GM12892 (cell line): ENCODE results near the gene TMEM269.

Experiments used
- POLR2A ChIP-seq: IDR thresholded peaks from 2 replicates; pipeline ENCODE4 v1.6.1; 2011; ENCODE audit warnings: low read depth, low read length, control low read depth
- POLR2AphosphoS5 ChIP-seq: IDR thresholded peaks from 2 replicates; pipeline ENCODE4 v1.6.1; 2011; ENCODE audit warnings: low read depth, low read length, control low read depth
- TAF1 ChIP-seq: IDR thresholded peaks from 2 replicates; pipeline ENCODE4 v1.6.1; 2011; ENCODE audit warnings: low read depth, mild to moderate bottlenecking, control low read depth, low read length, borderline replicate concordance

GRCh38 chr1:42806171-42806570, 21.4 kb downstream of the TMEM269 start:
- TF ChIP-seq POLR2AphosphoS5, result no peak
- no peak for TF ChIP-seq TAF1
- TF ChIP-seq POLR2A, result no peak
